GM15510 (cell line): Measurements from ENCODE around the gene ARHGAP26.

ENCODE experiments used
- POLR2A ChIP-seq: IDR thresholded peaks from 3 replicates; pipeline ENCODE4 v1.6.1; 2011; ENCODE audit warnings: borderline replicate concordance; ENCODE audit not compliant: insufficient read length; ENCODE audit errors: extremely low read depth

ARHGAP26 gene

DNA sequence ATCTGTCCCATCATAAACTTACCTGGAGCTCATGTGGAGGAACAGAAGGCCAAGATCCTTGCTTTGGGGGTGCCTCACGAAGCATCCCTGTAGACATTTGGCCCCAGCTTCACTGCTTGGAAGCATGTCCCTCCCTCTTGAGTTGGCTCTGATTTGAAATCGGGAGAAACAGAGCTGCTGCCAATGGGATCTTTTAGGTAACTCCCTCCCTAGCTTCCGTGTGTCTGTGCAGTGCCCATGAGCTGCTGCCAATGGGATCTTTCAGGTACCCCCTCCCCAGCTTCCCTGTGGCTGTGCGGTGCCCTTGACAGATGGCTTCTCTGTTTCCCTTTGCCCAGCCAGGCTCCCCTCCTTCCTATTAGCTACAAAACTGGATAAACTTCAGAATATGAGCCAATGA, 455.3 kb downstream of the ARHGAP26 start:
- no peak for TF ChIP-seq POLR2A

DNA sequence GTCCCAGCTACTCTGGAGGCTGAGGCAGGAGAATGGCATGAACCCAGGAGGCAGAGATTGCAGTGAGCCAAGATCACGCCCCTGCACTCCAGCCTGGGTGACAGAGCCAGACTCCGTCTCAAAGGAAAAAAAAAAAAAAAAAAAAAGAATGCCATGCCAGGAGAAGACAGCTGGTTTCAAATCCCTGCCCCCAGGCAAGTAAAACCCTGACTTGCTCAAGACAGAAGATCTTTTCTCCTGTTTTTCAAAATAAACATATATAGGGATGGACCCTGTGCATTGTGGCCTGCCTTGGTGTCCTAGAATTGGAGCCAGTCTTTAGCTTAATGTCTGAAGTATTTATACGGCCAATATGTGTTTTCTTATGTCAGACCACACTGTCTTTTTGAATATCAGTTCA, 456.2 kb downstream of the ARHGAP26 start:
- no peak for TF ChIP-seq POLR2A

DNA sequence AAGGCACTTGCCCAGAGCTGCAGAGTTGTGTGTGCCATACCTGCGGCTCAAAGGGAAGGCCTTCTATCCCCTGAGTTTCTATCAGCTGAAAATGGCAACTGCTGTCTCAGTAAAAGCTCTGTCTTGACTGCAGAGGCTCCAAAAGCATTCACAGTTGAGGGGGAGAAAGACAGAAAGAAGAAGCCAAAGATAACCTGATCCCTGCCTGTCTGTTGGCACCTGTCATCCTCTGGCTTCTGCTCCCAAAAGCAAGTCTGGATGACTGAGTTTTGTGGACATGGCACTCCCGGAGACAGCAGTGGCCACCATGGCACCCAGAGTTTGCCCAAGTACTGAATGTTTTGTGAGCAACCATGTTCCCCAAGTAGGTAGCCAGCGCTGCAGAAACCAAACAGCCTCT, 456.7 kb downstream of the ARHGAP26 start:
- no peak for TF ChIP-seq POLR2A

DNA sequence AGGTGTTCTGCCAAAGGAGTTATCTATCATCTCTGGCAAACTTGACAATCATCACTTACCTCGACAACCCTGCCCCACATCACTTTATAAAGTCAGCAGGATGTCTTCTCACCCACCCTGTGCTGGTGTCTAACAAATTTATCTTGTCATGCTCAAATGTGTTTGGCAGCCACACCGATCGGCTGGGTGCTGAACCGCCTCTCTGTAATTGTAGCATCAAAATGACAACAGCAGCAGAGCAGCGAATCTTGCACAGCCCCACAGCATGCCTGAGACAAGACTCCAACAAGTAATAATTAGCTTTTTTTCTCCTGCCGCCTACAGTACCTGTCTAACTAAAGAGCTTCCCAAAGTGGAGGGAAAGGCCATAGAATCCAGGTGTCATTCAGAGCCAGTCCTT, 457.1 kb downstream of the ARHGAP26 start:
- TF ChIP-seq POLR2A: no peak

DNA sequence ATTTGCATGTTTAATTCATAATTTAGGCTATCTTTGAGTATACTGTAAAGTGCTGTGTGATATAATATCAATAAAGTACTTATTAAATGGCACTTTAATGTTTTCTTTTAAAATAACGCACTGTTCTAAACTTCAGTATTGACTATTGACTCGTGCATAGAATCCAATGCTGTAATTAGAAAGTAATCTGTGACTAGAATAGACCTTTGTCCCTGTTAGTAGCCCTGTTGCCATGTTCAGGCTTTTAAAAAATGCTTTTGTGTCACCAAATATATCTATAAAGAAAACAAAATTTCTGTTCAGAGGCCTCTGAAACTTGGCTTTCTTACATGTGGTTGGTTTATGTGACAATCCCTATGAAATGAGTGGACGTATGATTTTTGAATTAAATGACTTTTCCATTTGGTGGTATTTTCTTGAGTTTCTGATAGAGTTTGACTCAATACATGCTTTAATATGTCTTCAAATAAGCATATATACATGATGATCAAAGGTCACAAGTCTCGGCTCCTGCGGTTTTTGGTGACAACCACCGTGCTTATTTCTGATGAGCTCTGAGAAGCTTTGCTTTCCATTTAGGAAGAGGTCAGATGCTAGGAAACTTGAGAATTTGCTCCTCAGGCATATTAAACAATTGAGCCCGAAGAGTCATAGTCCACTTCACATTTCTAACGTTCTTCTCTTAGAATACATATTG, 458.6 kb downstream of the ARHGAP26 start:
- no peak for TF ChIP-seq POLR2A

DNA sequence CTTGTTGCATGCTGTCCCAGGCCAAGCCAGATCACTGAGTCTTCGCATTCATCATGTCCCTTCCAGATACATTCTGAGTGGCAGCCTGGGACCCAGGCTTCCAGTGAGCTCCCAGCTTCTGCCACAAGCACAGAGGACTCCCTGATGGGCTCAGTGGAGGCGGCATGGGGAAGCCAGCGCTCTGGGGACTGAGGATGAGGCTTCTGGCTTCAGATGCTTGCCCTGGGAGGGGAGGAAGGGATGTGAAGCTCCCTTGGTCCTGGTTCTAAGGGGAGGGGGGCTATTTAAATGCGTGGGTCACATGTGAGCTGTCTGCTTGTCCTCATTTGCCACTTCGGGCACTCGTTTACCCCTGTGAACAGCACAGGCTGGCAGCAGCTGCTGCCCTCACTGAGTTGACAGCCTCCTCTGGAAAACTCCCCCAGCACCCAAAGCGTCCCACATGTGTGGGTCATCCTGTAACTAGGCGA, 459.3 kb downstream of the ARHGAP26 start:
- TF ChIP-seq POLR2A: peak; percentile 26

DNA sequence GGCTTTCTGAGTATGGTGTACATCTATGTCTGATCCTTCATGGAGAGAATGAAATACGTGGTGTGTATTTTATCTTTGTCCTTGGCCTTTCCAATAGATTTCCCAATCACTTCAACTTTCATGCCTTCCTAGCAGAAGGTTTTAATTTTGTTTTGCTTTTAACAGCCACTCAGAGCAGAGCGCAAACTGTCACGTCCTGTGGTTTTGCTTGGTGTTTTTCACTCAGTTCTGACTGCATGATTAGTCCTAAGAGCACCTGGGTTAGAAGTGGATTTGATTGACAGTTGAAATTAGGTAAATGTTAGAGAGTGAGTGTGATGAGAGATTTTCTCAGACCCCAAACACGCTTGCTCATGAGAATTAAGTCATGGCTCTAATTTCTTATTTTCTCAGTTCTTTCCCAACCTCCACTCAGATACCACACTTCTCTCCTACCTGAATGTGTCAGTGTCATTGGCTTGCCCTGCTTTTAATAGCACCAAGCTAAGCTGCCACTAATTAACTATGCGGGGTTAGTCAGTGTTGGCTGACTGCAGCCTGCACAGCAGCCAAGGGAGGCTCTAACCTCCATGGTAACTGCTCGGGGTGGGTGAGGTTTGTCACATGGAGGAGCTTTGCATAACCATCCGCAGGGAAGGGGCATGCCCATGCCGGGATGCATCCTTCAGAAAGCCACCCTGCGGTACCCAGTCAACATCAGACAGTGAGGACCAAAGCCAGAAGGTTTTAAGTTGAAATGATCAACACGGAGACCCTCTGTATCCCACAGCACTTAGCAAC, 459.9 kb downstream of the ARHGAP26 start:
- TF ChIP-seq POLR2A: no peak

DNA sequence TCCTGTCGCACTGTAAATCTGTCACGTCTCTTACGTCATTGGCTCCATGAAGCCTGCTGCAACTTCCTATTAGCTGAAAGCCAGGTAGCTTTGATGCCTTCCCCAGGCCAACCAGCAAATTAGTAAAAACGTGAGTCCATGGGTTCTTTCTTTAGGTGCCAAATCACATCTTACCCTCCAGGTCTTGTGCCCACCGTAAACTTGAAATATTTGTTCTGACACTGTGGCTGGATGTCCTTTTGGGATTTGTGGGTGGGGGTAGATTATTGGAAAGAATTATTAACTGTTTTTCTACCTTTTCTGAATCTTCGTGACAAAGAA, 460.5 kb downstream of the ARHGAP26 start:
- no peak for TF ChIP-seq POLR2A

DNA sequence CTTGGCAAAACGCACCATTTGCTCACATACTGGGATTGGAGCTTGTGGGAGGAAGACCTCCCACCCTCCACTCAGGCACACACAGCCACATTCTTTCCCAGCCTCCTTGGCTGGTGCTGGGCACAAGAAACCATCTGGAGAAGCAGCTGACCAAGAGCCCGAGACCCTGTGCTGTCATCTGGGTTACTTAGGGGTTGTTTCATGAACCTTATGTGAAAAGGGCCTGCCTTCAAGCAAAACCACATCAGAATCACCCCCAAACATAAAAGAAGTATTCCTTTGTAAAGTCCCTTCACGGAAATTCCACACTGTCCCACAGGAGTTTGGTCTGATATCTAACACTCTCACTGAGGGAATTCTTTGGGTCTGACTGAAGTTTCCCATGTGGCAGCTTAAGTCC, 461.2 kb downstream of the ARHGAP26 start:
- no peak for TF ChIP-seq POLR2A

DNA sequence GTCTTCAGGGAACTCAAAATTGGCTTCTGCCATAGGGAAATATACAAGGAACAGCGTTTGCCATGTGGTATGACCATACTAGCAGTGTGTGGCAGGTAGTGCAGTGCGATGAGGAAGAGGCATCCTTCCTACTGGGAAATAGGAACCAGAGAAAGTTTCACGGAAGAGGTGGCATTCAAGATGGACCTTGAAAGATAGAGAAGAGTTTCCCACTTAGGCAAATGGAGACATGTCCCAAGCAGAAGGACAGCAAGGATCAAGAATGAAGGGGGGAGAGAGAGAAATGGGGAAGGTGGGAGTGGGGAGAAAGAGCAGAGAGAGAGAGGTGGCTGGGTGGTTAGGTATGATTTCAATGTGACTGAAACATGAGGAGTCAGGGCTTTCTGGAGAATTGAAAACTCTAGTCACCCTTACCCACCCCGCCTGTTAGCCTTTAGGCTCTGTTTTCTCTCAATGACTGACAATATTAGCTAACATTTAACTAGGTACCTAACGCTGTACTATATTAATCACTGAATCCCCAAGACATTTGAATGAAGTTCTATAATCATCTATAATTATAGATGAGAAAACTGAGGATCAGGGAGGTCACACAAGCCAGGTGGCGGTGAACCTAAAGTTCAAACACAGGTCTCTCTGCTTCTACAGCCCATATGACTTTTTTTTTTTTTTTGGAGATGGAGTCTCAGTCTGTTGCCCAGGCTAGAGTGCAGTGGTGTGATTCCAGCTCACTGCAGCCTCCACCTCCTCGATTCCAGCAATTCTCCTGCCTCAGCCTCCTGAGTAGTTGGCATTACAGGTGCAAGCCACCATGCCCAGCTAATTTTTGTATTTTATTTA, 462.0 kb downstream of the ARHGAP26 start:
- no peak for TF ChIP-seq POLR2A

DNA sequence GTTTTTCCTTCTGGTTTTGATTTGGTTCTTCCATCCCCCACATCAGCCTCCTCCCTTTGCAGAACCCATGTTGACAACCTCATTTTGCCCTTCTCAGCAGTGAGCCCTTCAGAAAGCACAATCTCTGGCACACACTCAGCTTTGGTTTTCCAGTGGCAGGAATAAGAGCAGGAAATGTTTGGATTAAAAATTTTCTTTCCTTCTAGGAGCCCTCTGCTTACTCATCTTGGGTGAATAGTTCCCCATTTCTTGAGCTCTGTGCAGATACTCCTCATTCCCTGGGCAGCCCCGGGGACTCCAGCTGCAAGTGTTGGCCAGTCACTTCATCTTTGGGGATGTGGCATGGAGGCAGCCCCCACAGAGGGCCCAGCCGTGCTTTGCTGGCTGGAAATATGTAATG, 462.9 kb downstream of the ARHGAP26 start:
- no peak for TF ChIP-seq POLR2A

DNA sequence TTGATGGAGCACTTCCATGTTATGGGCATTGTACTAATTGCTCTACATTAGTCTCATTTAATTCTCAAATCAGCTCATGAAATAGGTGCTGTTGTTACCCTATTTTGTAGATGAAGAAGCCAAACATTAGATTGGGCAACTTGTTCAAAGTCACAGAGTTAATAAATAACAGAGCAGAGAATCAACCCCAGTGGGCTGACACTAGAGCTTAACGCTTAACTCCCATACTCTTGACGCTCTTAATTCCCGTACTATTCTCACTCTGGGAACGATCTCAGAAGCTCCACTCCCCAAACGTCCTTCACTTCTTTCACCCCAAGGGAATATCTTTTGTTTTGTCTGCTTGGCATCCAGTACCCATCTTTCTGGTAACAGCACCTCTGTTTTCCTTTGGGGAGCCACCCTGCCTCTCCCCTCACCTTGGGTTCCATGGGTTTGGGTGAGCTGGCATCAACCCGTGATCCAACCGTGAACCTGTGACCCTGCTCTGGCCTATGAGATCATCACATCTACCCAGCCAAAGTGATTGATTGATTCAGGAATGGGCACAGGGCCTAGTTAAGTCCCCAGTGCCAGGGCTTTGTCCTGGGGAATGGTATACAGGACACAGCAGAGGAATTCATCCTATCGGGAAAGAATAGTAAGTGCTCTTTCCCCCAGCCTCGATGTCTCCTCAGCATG, 464.1 kb downstream of the ARHGAP26 start:
- no peak for TF ChIP-seq POLR2A

DNA sequence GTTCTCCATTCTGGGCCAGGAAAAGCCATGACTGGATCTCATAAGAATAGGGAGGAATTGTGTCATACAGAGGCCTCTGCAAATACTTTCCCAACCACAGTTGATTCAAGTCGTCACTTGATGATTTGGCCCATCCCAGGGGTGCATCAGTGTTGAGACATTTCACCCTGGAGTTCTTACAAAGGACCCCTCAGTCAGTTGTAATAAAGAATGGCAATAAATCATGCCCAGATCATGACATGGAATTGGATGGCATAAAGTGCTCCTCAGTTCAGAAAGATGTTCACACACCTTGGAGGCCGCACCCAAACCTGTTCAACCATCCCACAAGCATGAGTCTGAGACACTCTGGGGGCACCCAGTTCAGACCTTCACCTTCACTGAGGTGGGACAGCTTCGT, 465.2 kb downstream of the ARHGAP26 start:
- TF ChIP-seq POLR2A: no peak

DNA sequence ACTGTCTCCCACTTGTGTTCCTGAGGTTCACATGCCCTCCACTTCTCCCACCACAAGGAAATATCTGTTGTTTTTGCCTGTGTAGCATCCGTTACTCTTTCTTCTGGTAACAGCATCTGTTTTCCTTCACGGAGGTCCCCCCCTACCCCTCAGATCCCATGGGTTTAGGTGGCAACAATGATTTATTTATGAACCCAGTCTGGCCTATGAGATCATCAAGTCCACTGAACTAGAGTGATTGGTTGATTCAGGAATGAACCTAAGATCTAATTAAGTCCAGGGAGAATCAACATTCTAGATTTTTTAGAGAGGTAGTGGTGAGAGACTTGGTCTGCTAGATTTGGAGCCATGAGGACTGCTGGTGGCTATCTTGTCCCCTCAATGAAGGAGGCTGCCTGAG, 466.5 kb downstream of the ARHGAP26 start:
- no peak for TF ChIP-seq POLR2A

DNA sequence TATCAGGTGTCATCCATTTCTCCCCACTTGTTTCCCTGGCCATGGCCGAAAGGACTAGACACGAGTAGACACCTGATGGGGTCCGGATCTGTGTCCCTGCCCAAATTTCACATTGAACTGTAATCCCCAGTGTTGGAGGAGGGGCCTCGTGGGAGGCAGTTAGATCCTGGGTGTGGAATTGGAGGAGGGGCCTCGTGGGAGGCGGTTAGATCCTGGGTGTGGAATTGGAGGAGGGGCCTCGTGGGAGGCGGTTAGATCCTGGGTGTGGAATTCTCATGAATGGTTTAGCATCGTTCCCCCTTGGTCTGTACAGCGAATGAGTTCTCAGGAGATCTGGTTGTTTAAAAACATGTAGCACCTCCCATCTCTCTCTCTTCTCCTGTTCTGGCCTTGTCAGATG, 467.5 kb downstream of the ARHGAP26 start:
- TF ChIP-seq POLR2A: no peak
